Muscle of arm (tissue), 12 donors: ENCODE data around the gene PEMT. TPM values are rescaled to one million over a fixed set of nuclear protein-coding genes. Genes with fewer than 3 reads are reported as not detected.

ENCODE experiments used
- DNase-seq: peaks from one replicate; pipeline ENCODE4 v3.0.0-alpha.2; 2013
- polyA plus RNA-seq, 12 donors: library from polyadenylated mRNA; unstranded; fragments of 120-200 nt; gene quantifications; one replicate each; pipeline ENCODE4 v1.2.1, GENCODE V29; 2013; ENCODE audit not compliant: insufficient read length in 12 of 12

The PEMT gene
- polyA plus RNA-seq, 12 donors, result 19.8 to 41.5 (median 22.6) TPM; not detected in 1

DNA sequence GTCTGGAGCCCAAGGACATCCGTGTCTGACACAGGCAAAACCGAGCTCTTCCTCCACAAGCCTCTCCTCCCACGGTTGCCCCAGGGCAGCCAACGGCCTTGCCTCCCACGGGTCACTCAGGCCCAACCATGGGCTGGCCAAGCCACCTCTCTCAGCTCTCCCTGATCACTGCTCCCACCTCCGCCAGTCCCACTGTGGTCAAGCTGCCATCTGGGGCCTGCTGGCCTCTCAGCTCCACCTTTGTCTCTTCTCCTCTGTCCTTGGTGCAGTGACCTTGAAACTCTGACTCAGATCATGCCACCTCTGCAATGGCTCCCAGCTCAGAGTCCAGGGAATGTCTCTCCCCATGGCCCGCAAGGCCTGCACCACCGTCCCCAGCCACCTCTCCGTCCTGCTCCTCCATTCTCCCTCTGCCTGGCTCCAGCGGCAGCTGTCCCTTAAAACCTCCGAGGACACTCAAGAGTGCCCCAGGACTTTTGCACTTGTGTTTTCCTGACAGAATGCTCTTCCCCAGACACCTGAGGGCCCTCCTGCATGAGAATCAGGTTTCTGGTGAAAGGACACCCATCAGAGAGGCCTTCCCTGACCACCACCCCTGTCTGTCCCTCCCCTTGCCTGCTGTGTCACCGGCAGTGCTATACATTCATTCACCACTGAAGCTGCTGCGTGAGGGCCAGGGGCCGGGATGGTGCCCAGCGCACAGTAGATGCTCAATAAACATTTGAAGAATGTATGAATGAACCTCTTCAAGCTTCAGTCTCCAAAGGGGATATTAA lies 19.3 kb downstream of the PEMT start:
- no peak for DNase-seq

GRCh38 chr17:17570798-17571716 lies 20.5 kb downstream of the PEMT start:
- no peak for DNase-seq

- DNase-seq, result no peak
Measured at GRCh38 chr17:17570140-17570797, 21.2 kb downstream of the PEMT start.

DNA sequence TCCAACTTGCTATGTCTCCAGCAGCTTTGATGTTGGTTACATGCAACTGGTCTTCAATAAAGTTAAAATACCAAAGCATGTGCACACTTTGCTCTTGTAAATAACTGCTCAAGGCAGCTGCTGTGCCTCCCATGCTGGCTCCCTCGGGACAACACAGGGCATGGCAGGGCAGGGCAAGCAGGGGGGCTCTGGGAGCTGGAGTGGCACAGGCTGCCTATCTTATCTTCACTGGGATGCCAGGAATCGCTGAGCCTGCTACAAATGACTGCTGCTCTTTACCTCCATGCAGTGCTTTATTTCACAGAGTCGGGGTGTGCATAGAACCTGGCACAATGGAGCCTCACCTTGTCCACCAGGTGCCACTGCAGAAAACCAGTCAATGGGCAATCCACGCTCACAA lies 21.8 kb downstream of the PEMT start:
- no peak for DNase-seq

- DNase-seq, result peak; percentile 30
Measured at GRCh38 chr17:17568772-17569195, 22.7 kb downstream of the PEMT start.

GRCh38 chr17:17567631-17568030 lies 23.9 kb downstream of the PEMT start:
- peak; percentile 74 for DNase-seq

- DNase-seq, result no peak
Measured at GRCh38 chr17:17566896-17567513, 24.5 kb downstream of the PEMT start.

DNA sequence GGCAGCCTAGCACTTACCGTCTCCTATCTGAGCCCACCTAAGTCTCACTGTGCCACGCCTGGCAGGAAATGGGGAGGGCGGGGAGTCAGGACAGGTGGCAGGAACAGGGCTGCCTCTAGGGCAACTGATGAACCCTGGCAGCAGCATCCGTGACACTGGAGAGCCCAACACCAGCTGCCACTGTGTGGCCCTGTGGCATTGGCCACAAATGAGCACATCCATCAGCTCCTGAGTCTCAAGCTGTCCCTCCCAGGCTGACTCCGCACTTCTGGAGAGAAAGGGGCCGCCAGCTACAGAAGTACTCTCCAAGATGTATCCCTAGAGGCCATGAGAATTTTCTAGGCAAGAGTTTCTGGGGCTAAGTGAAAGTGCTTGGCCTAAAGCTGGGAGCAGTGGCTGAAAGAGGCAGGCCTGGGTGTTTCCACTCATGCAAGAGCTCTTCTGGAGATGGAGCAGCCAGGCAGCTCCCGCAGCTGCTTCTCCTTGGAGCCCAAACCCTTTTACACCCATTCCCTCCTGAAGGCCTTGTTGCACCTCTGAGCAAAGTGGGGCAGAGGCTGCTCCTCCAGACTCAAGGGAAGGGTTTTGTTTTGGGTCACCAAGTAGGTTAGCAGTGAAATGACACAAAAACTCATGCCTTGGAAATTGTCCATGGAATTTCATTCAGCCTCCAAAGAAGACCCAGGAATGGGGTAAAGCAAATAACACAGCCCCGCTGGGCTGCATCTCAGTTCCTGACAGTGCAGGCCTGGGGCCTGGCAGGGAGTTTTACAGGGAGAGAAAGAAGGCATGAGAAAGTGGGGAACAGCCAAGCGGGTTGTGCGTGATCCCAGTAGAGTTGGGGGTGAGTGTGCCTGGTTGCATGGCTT lies 25.8 kb downstream of the PEMT start:
- peak; percentile 82 for DNase-seq

DNA sequence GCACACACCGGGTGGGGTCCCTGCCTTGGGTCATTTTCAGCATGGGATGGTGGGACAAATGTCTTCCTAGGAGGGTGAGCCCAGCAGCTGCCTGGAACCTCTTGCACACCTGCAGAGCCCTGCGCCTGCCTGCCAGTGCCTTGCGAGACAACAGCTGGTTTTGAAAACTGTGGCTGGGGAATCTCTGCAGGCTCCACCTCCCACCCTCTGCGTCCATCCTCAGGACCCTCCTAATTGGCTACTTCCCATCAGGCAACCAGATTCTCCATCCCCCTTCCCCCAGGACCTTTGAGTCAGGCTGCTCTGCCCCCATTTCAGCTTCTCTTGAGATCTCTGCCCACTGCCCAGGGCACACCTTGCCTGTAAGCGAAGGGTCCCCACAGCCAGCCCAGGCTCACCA lies 26.6 kb downstream of the PEMT start:
- no peak for DNase-seq

- DNase-seq, result no peak
Measured at GRCh38 chr17:17564323-17564722, 27.2 kb downstream of the PEMT start.

- no peak for DNase-seq
Measured at GRCh38 chr17:17563530-17563929, 28.0 kb downstream of the PEMT start.

- no peak for DNase-seq
Measured at GRCh38 chr17:17562146-17562511, 29.4 kb downstream of the PEMT start.

DNA sequence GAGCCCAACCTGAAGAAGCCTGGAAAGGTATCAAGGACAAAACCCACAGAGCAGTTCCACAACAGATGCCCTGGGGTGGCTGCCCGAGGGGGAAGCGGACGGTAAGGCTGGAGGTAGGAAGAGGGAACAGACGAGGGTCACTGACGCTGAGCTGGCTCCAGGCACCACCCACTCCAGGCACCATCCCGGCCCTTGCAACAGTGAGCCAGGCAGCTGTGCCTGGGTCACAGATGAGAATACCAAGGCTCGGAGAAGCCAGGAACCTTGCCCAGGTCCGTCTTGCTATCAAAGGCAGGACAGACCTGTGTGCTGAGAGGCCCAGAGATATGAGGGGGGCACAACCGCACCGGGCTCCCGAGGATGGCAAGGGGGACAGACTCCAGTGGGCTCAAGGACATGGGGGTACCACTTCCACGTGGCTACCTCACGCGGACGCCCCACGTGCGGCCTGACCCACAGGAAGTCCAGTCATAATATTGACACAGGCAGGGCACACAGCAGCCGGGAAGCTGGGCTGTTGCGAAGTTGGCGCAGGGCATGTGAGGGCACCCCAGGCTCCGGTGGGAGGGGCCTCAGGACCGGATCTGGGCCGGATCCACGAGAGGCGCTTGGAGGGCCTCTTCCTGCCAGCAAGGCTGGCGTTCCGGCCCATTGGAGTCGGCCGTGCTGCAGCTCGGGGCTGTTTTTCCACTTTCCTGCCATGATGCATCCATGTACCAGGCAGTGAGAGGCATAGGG lies 29.9 kb downstream of the PEMT start:
- DNase-seq, result no peak

DNA sequence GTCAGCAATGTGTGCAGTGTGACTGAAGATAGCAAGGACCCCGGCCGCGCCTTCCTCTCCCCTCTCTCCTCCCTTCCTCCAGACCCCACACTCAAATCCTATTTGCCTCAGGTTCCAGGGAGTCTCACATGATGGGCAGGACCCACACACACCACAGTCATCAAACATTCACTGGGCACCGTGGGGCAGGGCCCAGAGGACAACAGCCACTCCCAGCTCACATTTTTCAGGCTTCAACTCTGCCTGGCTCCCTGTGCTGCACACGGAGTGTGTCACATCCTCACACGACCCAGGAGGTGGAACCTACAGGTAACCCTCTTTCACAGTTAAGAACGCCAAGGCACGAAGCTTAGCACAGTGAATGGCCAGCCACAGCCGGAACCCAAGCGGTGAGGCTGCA lies 30.5 kb downstream of the PEMT start:
- no peak for DNase-seq

- DNase-seq, result no peak
Measured at GRCh38 chr17:17560167-17560566, 31.3 kb downstream of the PEMT start.

DNA sequence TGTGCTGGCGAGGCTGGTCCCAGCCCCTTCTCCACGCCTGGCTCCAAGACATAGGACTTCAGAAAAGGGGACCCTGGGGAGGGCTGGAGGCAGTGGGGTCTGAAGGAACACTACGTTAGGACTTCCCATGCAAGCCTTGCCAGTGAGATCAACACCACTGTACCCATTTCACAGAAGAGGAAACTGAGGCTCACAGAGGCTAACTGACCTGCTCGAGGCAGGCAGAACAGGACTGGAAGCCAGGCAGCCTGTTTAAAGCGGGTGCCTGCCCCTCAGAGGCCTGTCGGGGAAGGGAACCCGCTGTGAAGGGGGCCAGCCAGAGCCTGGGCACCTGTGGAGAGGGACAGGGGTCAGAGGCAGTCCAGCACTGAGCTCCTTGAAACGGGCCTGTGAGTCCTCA lies 32.3 kb downstream of the PEMT start:
- no peak for DNase-seq

DNA sequence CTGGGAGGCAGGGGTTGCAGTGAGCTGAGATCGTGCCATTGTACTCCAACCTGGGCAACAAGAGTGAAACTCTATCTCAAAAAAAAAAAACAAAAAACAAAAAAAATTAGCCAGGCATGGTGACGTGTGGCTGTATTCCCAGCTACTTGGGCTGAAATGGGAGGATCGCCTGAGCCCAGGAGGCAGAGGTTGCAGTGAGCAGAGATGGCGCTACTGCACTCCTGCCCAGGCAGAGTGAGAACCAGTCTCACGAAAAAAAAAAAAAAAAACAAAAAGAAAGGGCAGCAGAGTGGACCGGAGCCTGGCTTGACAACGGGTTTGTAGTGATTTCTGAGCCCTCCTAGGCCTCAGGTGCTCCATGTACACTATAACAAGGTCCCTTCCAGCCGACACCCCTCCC lies 33.1 kb downstream of the PEMT start:
- DNase-seq, result no peak

- DNase-seq, result no peak
Measured at GRCh38 chr17:17557796-17558195, 33.7 kb downstream of the PEMT start.

DNA sequence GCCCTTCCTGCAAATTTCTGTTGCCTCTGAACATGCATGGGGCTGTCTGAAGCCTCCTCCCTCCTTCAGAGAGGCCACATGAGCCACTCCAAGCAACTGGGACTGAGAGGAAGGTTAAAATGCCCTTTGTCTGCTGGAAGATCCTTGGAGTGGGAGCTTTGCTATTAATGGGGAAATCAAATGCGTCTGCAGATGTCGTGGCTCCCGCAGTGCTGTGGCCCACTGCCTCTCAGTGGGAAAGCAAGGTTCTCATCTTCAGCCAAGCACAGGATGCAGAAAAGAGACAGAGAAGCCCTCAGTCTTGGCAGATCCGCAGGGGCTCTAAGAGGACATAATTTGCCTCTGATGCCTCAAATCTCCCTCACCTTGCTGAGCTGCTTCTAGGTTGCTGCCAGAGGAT lies 34.8 kb downstream of the PEMT start:
- DNase-seq, result no peak

GRCh38 chr17:17555906-17556305 lies 35.6 kb downstream of the PEMT start:
- no peak for DNase-seq
